ENCODE results near the gene CUX1. TPM values are rescaled to one million over a fixed set of nuclear protein-coding genes. Genes with fewer than 3 reads are reported as not detected.
"Not testable (repeated sequence)": the region's sequence is repeated elsewhere in the genome, so short reads cannot be mapped to it uniquely, and the experiment has no call there.

Gene CUX1
- total RNA-seq, 4 donors from 2014 or later: 52.5 to 93.6 (median 63.7) TPM

DNA sequence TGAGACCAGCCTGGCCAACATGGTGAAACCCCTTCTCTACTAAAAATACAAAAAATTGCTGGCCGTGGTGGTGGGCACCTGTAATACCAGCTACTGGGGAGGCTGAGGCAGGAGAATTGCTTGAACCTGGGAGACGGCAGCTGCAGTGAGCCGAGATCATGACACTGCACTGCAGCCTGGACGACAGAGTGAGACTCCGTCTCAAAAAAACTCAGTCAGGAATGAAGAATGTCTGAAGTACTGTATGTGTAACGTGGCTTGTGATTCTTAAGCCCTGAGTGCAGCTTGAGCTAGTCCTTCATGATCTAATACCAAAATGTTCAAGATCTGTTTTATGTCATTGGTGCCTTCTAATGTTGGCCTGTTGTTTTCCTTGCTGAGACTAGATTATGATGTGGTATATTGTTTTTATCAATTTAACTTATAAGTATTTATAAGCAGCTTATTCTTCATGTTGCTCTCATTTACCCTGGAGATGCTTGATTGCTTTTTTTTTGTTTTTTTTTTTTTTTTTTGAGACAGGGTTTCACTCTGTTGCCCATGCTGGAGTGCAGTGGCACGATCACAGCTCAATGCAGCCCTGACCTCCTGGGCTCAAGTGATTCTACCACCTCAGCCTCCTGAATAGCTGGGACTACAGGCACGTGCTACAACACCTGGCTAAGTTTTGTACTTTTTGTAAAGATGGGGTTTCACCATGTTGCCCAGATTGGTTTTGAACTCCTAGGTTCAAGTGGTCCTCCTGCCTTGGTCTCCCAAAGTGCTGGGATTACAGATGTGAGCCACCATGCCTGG, 513.4 kb downstream of the CUX1 start:
- H3K4me1 ChIP-seq; H3K4me3 ChIP-seq; H3K9me3 ChIP-seq; DNase-seq (ENCODE audit: low spot score in 2 of 2); H3K36me3 ChIP-seq; H3K27ac ChIP-seq: not testable (repeated sequence)
- peaks cover 12% of the 10 kb centered on the region for H3K27me3 ChIP-seq
- 92% methylated on average over 8 of the region's 8 CpGs for WGBS

Other genes with a start within 250 kb of the CUX1 start
- not detected for gene MYL10, start 188.3 kb upstream of the CUX1 start, total RNA-seq

Measured in suprapubic skin (tissue), 4 donors.